Naive B cell (primary cell): ENCODE results near the gene GARIN5B. TPM values are rescaled to one million over a fixed set of nuclear protein-coding genes. Genes with fewer than 3 reads are reported as not detected.
A peak's percentile ranks its signal among the peaks of the same experiment; 100 is the strongest.

Experiments used
- ATAC-seq, 2 donors: fragments of 150-1000 bp; cut with Tn5 transposase; 2 replicates each; pipeline ENCODE4 v1.10.0; 2021; ENCODE audit warnings: low read depth in 2 of 2, mild to moderate bottlenecking in 2 of 2, moderate library complexity in 2 of 2
- DNase-seq: peaks from one replicate; pipeline ENCODE4 v3.0.0; 2022
- H3K27ac Mint-ChIP-seq, 6 donors: one replicate each; pipeline ENCODE4 v1.8.0; 2020 to 2022; ENCODE audit warnings: mild to moderate bottlenecking in 6 of 6, mixed read lengths in 6 of 6, moderate library complexity in 5 of 6, inconsistent platforms in 2 of 6
- H3K27me3 Mint-ChIP-seq, 3 donors: one replicate each; pipeline ENCODE4 v1.8.0; 2021 to 2022; ENCODE audit warnings: mixed read lengths in 3 of 3, mild to moderate bottlenecking in 1 of 3
- H3K36me3 Mint-ChIP-seq, 2 donors: one replicate each; pipeline ENCODE4 v1.8.0; 2020 to 2022; ENCODE audit warnings: mixed read lengths in 2 of 2, inconsistent platforms in 1 of 2, mild to moderate bottlenecking in 1 of 2
- H3K4me1 Mint-ChIP-seq, 3 donors: one replicate each; pipeline ENCODE4 v1.8.0; 2020 to 2022; ENCODE audit warnings: mixed read lengths in 3 of 3, inconsistent platforms in 1 of 3, mild to moderate bottlenecking in 1 of 3, moderate library complexity in 1 of 3
- H3K4me3 Mint-ChIP-seq, 8 donors: one replicate each; pipeline ENCODE4 v1.8.0; 2020 to 2022; ENCODE audit warnings: mild to moderate bottlenecking in 8 of 8, mixed read lengths in 8 of 8, moderate library complexity in 8 of 8, inconsistent platforms in 2 of 8
- H3K9me3 Mint-ChIP-seq, 7 donors: one replicate each; pipeline ENCODE4 v1.8.0; 2020 to 2022; ENCODE audit warnings: mixed read lengths in 7 of 7, mild to moderate bottlenecking in 5 of 7, inconsistent platforms in 2 of 7, moderate library complexity in 1 of 7
- polyA plus RNA-seq, 6 donors: library from polyadenylated mRNA; unstranded; fragments of 300-500 nt; fragmentation: Illumina TruSeq; gene quantifications; one replicate each; pipeline ENCODE4 v1.2.3, GENCODE V29; 2021; ENCODE audit warnings: low read depth in 6 of 6

The GARIN5B gene
- polyA plus RNA-seq, 6 donors from 2014 or later = not detected

- ATAC-seq (no peak), DNase-seq (no peak)
- no peaks in the 10 kb centered on the region for H3K9me3 Mint-ChIP-seq
- peaks cover 2 to 6% (median 2%) of the 10 kb centered on the region in 3 donors for H3K4me1 Mint-ChIP-seq
- no peak overlapping the region for H3K4me3 Mint-ChIP-seq
- H3K27ac Mint-ChIP-seq = peak overlapping the region in 1 of 6 donors; percentile 5
- peaks cover 0 to 4% of the 10 kb centered on the region in 2 donors for H3K36me3 Mint-ChIP-seq
- H3K27me3 Mint-ChIP-seq = peaks cover 17 to 24% (median 23%) of the 10 kb centered on the region in 3 donors
These were observed 15.5 kb downstream of the GARIN5B start for GRCh38 chr19:55347442-55348009.

GRCh38 chr19:55346725-55347441, 16.2 kb downstream of the GARIN5B start:
- H3K27ac Mint-ChIP-seq = no peak overlapping the region
- no peak for ATAC-seq
- no peak overlapping the region for H3K4me3 Mint-ChIP-seq
- H3K36me3 Mint-ChIP-seq = no peaks in the 10 kb centered on the region
- H3K4me1 Mint-ChIP-seq = peaks cover 0 to 4% (median 0%) of the 10 kb centered on the region in 3 donors
- DNase-seq = no peak
- H3K27me3 Mint-ChIP-seq = peaks cover 11 to 17% (median 17%) of the 10 kb centered on the region in 3 donors
- no peaks in the 10 kb centered on the region for H3K9me3 Mint-ChIP-seq

- H3K27me3 Mint-ChIP-seq = peaks cover 3 to 14% (median 13%) of the 10 kb centered on the region in 3 donors
- H3K9me3 Mint-ChIP-seq = no peaks in the 10 kb centered on the region
- H3K27ac Mint-ChIP-seq = peak overlapping the region in 1 of 6 donors; percentile 80
- H3K4me1 Mint-ChIP-seq = peaks cover under 1 to 8% (median 6%) of the 10 kb centered on the region in 3 donors
- H3K36me3 Mint-ChIP-seq = no peaks in the 10 kb centered on the region
- DNase-seq (no peak), ATAC-seq (no peak)
- H3K4me3 Mint-ChIP-seq = no peak overlapping the region
These were observed 17.0 kb downstream of the GARIN5B start for GRCh38 chr19:55345818-55346724.

GRCh38 chr19:55345101-55345817, 17.8 kb downstream of the GARIN5B start:
- Mint-ChIP-seq H3K4me1 (peaks cover 9 to 14% (median 13%) of the 10 kb centered on the region in 3 donors), H3K27ac (peak overlapping the region in 2 of 6 donors; percentile 80 to 81), H3K27me3 (peaks cover 0 to 11% (median 10%) of the 10 kb centered on the region in 3 donors), H3K9me3 (no peaks in the 10 kb centered on the region), H3K4me3 (peak overlapping the region in 1 of 8 donors; percentile 34), H3K36me3 (no peaks in the 10 kb centered on the region)
- DNase-seq (no peak), ATAC-seq (no peak)

- DNase-seq = no peak
- H3K4me1 Mint-ChIP-seq = peaks cover 16 to 21% (median 18%) of the 10 kb centered on the region in 3 donors
- H3K27me3 Mint-ChIP-seq = peaks cover 4 to 11% (median 9%) of the 10 kb centered on the region in 3 donors
- H3K9me3 Mint-ChIP-seq = no peaks in the 10 kb centered on the region
- no peak overlapping the region for H3K4me3 Mint-ChIP-seq
- H3K27ac Mint-ChIP-seq = peak overlapping the region in 1 of 6 donors; percentile 47
- ATAC-seq = no peak
- H3K36me3 Mint-ChIP-seq = no peaks in the 10 kb centered on the region
These were observed 18.6 kb downstream of the GARIN5B start for GRCh38 chr19:55344444-55344843.

GRCh38 chr19:55341595-55342531, 21.2 kb downstream of the GARIN5B start:
- Mint-ChIP-seq H3K27me3 (peaks cover 13 to 23% (median 14%) of the 10 kb centered on the region in 3 donors), H3K4me3 (peak overlapping the region in 6 of 8 donors; percentile 9 to 82 (median 52)), H3K27ac (peak overlapping the region in 5 of 6 donors; percentile 72 to 98 (median 82)), H3K36me3 (no peaks in the 10 kb centered on the region), H3K9me3 (no peaks in the 10 kb centered on the region), H3K4me1 (peaks cover 26 to 28% (median 26%) of the 10 kb centered on the region in 3 donors)
- DNase-seq (no peak), ATAC-seq (no peak)

GRCh38 chr19:55341171-55341588, 21.9 kb downstream of the GARIN5B start:
- peak overlapping the region; percentile 78 to 97 (median 86) for H3K4me3 Mint-ChIP-seq
- no peaks in the 10 kb centered on the region for H3K36me3 Mint-ChIP-seq
- peaks cover 26 to 28% (median 26%) of the 10 kb centered on the region in 3 donors for H3K4me1 Mint-ChIP-seq
- H3K27ac Mint-ChIP-seq = peak overlapping the region in 4 of 6 donors; percentile 72 to 98 (median 92)
- peaks cover 16 to 30% (median 21%) of the 10 kb centered on the region in 3 donors for H3K27me3 Mint-ChIP-seq
- ATAC-seq (no peak), DNase-seq (no peak)
- H3K9me3 Mint-ChIP-seq = no peaks in the 10 kb centered on the region

GRCh38 chr19:55340784-55341147, 22.3 kb downstream of the GARIN5B start:
- peaks cover 26 to 28% (median 26%) of the 10 kb centered on the region in 3 donors for H3K4me1 Mint-ChIP-seq
- H3K27ac Mint-ChIP-seq = peak overlapping the region in 5 of 6 donors; percentile 60 to 98 (median 81)
- H3K27me3 Mint-ChIP-seq = peaks cover 16 to 34% (median 22%) of the 10 kb centered on the region in 3 donors
- no peaks in the 10 kb centered on the region for H3K9me3 Mint-ChIP-seq
- no peaks in the 10 kb centered on the region for H3K36me3 Mint-ChIP-seq
- ATAC-seq = no peak
- H3K4me3 Mint-ChIP-seq = peak overlapping the region; percentile 78 to 97 (median 86)
- no peak for DNase-seq

- no peak for DNase-seq
- Mint-ChIP-seq H3K9me3 (no peaks in the 10 kb centered on the region), H3K27me3 (peaks cover 16 to 40% (median 22%) of the 10 kb centered on the region in 3 donors), H3K4me1 (peaks cover 26 to 28% (median 26%) of the 10 kb centered on the region in 3 donors), H3K27ac (peak overlapping the region; percentile 95 to 99 (median 98)), H3K4me3 (peak overlapping the region; percentile 81 to 98 (median 94)), H3K36me3 (no peaks in the 10 kb centered on the region)
- ATAC-seq = no peak
These were observed 22.9 kb downstream of the GARIN5B start for GRCh38 chr19:55339889-55340783.

- ATAC-seq (peak; percentile 72 to 73), DNase-seq (peak; percentile 100)
- Mint-ChIP-seq H3K27me3 (peaks cover 16 to 46% (median 22%) of the 10 kb centered on the region in 3 donors), H3K4me3 (peak within 1 kb of the TSS; percentile 81 to 98 (median 94)), H3K9me3 (no peaks in the 10 kb centered on the region), H3K4me1 (peaks cover 26 to 28% (median 26%) of the 10 kb centered on the region in 3 donors), H3K27ac (peak within 1 kb of the TSS; percentile 95 to 99 (median 98)), H3K36me3 (no peaks in the 10 kb centered on the region)
These were observed 23.8 kb downstream of the GARIN5B start, which contains the start of gene KMT5C for GRCh38 chr19:55339105-55339888. TSS of gene KMT5C (plus strand) at chr19:55339876. CDS start at chr19:55341937, 2,061 bp downstream.
